ENCODE results near the gene RAET1G. TPM values are rescaled to one million over a fixed set of nuclear protein-coding genes. Genes with fewer than 3 reads are reported as not detected.
A peak's percentile ranks its signal among the peaks of the same experiment; 100 is the strongest.
"Not testable (repeated sequence)": the region's sequence is repeated elsewhere in the genome, so short reads cannot be mapped to it uniquely, and the experiment has no call there.

The RAET1G gene, protein sequence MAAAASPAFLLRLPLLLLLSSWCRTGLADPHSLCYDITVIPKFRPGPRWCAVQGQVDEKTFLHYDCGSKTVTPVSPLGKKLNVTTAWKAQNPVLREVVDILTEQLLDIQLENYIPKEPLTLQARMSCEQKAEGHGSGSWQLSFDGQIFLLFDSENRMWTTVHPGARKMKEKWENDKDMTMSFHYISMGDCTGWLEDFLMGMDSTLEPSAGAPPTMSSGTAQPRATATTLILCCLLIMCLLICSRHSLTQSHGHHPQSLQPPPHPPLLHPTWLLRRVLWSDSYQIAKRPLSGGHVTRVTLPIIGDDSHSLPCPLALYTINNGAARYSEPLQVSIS
- under 1 TPM in 1 of 2 donors, not detected in 1; 0.74 TPM for total RNA-seq
- long read RNA-seq, donor 1, partial matches to known transcripts, result 0 of 1 reads
- long read RNA-seq, donor 1, other reads (novel, unspliced or antisense), result 1 of 1 reads
- long read RNA-seq, donor 2, partial matches to known transcripts, result 0 of 2 reads
- long read RNA-seq, donor 2, other reads (novel, unspliced or antisense), result 0 of 2 reads

- DNase-seq (ENCODE audit: low spot score), result peak; percentile 97
- intact Hi-C loops (cut with DNase I), result no loop called here
Measured at GRCh38 chr6:149922642-149923326, at the start of gene RAET1G. RAET1G (minus strand) TSS chr6:149923121; CDS start chr6:149923010, 111 bp downstream.

- intact Hi-C loops (cut with DNase I), result no loop called here
- peak; percentile 49 for DNase-seq (ENCODE audit: low spot score)
Measured at GRCh38 chr6:149969635-149970034, 46.7 kb upstream of the RAET1G start.

DNA sequence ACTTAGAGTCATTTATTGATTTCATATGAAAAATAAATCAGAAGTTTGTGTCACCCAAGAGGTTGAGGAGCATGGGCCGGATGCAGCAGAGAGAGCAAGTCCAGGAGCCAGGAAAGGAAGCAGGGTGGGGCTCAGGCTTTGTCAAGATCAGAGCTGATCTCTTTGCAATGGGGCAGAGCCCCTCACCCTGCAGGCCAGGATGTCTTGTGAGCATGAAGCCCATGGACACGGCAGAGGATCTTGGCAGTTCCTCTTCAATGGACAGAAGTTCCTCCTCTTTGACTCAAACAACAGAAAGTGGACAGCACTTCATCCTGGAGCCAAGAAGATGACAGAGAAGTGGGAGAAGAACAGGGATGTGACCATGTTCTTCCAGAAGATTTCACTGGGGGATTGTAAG lies 46.0 kb upstream of the RAET1G start:
- intact Hi-C loops (cut with DNase I); DNase-seq (ENCODE audit: low spot score): not testable (repeated sequence)

GRCh38 chr6:149967999-149968398 lies 45.1 kb upstream of the RAET1G start:
- DNase-seq (ENCODE audit: low spot score); intact Hi-C loops (cut with DNase I): not testable (repeated sequence)

DNA sequence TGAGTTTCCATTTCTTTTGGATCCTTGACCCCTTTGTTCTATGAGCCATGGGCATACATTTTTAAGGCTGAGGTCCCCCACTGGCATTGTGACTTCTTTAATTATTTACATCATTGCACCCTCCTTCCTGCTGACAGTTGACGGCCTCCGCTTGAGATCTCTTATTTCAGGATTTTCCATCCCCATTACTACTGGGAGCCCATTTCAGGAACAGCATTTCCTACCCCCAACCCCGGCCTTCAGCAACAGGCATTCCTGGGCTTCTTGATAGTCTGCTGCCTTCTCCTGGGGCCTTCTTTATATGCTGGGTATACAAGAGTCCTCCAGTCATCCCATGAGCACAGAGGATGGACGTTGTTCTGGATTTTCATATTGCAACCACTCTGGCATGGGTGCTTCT lies 44.7 kb upstream of the RAET1G start:
- no peak for DNase-seq (ENCODE audit: low spot score)
- intact Hi-C loops (cut with DNase I), result no loop called here

GRCh38 chr6:149966319-149966718 lies 43.4 kb upstream of the RAET1G start:
- DNase-seq (ENCODE audit: low spot score); intact Hi-C loops (cut with DNase I): not testable (repeated sequence)

GRCh38 chr6:149965194-149966020 lies 42.5 kb upstream of the RAET1G start:
- DNase-seq (ENCODE audit: low spot score), result no peak
- intact Hi-C loops (cut with DNase I), result loop anchor here in 1 of 2 donors (1.0 kb wide), 1 partner anchor 39 kb away; no protein-coding TSS in a partner anchor

DNA sequence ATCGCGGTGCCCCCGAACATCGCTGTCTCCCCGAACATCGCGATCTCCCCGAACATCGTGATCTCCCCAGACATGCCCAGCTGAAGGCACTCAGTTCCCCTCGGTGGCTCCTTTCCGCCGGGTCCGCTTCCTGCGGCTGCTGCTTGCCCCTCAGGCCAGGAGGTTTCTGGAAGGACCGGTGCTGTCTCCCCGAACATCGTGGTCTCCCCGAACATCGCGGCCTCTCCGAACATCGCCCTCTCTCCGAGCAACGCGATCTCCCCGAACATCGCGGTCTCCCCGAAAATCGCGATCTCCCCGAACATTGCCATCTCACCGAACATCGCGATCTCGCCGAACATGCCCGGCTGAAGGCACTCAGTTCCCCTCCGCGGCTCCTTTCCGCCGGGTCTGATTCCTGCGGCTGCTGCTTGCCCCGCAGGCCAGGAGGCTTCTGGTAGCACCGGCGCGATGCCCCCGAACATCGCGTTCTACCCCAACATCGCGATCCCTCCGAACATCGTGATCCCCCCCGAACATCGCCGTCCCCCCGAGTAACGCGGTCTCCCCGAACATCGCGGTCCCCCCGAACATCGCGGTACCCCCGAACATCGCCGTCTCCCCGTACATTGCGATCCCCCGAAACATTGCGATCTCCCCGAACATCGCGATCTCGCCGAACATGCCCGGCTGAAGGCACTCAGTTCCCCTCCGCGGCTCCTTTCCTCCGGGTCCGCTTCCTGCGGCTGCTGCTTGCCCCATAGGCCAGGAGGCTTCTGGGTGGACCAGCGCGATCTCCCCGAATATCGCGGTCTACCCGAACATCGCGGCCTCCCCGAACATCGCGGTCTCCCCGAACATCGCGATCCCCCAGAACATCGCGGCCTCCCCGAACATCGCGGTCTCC lies 41.6 kb upstream of the RAET1G start:
- intact Hi-C loops (cut with DNase I), result loop anchor here in 1 of 2 donors (1.0 kb wide), 1 partner anchor 40 kb away; no protein-coding TSS in a partner anchor
- DNase-seq (ENCODE audit: low spot score), result no peak

DNA sequence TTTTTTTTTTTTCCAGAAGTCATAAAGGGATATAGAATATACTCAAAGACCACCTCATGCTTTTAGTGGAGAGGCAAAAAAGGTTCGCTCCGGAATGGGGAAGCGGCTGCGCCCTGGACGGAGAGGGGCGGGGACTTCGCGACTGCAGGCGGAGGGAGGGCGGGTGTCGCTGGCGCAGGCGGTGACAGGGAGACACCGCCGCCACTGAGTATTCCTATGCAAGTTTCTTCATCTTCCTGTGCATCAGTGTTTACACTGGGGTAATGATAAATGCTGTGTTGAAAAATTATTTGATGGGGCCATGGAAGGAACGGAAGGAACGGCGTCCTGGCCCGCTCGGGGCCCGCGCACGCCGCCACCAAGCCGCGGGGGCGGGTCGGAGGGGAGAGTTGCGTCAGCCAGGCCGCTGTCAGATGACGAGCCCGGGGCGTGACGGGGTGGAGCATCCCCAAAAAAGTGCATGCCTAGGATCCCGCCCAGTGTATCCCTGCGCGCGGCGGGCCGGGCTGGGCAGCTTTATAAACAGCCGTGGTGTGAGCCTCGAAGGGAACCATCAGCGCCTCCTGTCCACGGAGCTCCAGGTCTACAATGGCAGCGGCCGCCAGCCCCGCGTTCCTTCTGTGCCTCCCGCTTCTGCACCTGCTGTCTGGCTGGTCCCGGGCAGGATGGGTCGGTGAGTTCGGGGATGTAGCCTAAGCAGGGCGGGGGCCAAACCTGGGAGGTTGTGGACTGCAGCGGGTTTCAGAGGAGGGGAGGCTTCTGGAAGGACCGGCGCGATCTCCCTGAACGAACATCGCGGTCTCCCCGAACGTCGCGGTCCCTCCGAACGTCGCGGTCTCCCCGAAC lies 40.8 kb upstream of the RAET1G start, which contains the start of gene ULBP1:
Gene ULBP1 (plus strand): TSS at position 482 of the 846 bp plus-strand sequence. CDS start 107 bp downstream, at position 589.
- intact Hi-C loops (cut with DNase I), result no loop called here

GRCh38 chr6:149963212-149963461 lies 40.2 kb upstream of the RAET1G start:
- DNase-seq (ENCODE audit: low spot score), result peak; percentile 79
- intact Hi-C loops (cut with DNase I), result no loop called here

More for the DNA sequence above, 40.8 kb upstream of the RAET1G start, which contains the start of gene ULBP1:
- peak; percentile 96 for DNase-seq (ENCODE audit: low spot score)

DNA sequence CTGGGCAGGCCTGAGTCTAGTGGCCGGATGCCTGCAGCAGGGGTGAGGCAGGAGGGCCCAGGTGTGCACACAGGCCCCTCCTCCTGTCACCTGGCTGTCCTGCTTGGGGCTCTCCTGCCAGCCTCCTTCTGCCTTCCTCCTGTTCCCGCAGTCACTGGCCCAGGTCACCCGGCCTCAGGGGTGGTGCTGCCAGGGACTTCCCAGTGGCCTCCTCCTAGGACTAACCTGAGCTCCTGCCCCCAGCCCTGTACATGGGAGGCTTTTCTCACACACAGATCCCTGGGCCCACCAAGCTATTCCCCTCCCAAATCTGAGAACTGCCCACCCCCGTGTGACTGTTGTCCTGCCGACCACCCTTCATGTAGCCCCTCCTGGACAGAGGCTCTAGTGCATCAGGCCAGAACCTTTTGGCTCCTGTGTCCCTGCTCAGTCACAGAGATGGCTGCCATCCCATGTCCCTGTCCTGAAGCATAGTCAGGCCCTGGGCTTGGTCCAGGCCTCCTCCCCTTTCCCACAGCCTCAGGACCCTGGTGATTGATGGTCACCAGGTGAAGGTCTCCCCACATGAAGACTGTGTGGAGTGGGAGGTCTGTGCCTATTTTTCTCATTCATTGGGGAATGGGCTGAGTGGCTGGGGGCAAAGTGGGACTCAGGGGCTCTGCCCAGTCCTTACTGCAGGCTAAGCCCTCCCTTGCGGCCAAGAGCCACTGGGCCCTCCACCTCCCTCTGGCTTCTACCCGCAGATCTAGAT lies 39.7 kb upstream of the RAET1G start:
- peak; percentile 77 for DNase-seq (ENCODE audit: low spot score)

DNA sequence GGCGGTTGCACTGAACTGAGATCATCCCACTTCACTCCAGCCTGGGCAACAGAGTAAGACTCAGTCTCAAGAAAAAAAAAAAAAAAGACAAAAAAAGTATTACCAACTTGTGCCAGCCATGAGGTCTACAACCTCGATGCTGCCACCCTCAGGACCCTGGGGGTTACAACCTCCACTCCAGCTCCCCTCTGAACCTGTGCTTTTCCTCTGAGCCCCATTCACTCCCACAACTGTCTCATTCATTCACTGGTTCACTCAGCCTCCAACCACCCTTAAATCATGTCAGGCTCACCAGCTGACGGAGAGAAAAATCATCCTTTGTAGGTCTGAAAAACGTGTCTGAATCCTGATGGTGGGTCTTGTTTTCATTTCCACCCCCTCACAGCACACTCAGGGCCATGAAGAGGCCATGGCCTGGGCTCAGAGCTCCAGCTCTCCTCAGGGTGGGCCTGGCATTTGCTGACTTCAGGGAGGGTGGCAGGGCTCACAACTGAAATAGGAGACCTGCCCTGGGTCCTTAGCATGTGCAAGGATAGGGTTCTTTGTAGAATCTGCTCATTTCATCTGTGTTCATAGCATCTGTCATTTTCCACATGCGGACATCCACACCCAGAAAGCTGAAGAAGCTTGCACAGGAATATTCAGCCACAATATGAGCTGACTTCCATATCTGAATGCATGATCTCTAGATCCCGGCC lies 39.0 kb upstream of the RAET1G start:
- DNase-seq (ENCODE audit: low spot score), result peak; percentile 35
- intact Hi-C loops (cut with DNase I), result no loop called here

More for the DNA sequence above, 39.7 kb upstream of the RAET1G start:
- intact Hi-C loops (cut with DNase I), result no loop called here

GRCh38 chr6:149960488-149960887 lies 37.6 kb upstream of the RAET1G start:
- intact Hi-C loops (cut with DNase I), result no loop called here
- peak; percentile 69 for DNase-seq (ENCODE audit: low spot score)

- DNase-seq (ENCODE audit: low spot score); intact Hi-C loops (cut with DNase I): not testable (repeated sequence)
Measured at GRCh38 chr6:149959806-149960205, 36.9 kb upstream of the RAET1G start.

DNA sequence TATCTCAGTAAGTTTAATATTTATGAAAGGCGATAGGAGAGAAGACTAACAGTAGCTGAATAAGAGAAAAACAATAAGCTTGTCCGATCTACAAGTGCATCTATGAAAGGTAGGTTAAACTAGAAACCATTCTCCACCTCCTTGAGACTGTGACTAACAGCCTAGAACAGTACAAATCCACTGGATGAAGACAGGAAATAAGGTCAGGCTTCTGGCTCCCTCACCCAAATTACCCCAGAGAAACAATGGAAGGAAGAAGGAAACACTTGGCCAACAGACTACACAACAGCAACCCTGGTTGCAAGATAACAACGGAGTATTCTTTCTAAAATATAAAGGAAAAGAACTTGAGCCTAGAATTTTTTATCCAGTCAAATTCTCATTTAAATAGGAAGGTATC lies 35.2 kb upstream of the RAET1G start:
- DNase-seq (ENCODE audit: low spot score); intact Hi-C loops (cut with DNase I): not testable (repeated sequence)

DNA sequence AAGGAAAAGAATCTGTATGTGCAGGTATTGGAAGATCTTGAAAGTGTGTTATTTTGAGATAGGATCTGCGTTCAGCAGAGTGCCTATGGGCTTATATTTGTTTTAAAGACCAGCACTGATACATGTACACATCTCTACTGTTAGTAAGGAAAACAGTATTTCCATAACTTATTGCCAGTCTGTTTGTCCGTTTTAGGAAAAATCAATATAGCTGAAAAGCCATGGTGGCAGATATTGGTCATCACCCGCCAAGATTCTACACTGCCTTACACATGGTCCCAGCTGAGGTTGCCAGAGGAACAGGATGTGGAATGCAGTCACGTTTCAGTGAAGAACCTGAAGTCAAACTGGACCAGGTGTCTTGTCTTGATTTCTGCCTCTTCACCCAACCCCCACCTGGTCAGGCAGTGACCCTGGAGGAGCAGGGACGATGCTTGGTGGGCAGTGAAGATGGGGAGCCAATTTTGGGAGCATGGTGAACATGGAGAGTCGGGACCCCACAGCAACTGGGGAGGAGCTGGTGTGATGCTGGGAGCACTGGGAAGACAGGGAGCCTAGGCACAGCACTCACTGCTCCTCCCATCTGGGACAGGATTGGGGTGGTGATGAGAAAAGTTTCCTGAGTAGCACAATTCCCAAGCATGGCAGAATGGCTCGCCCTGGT lies 32.9 kb upstream of the RAET1G start:
- intact Hi-C loops (cut with DNase I), result not testable (repeated sequence)
- peak; percentile 25 for DNase-seq (ENCODE audit: low spot score)

Data from posterior vena cava (tissue), 2 donors.